Motor neuron (in vitro differentiated cells): ENCODE measurements around the gene CCDC175. TPM values are rescaled to one million over a fixed set of nuclear protein-coding genes. Genes with fewer than 3 reads are reported as not detected.

Source experiments
- ATAC-seq, 8 experiments: fragments of 200-7000 bp; cut with Tn5 transposase; replicated peaks in 6 of 8; 2 replicates each; pipeline ENCODE4 v1.8.0; 2021; ENCODE audit warnings: mild to moderate bottlenecking in 8 of 8, moderate library complexity in 8 of 8
- H3K27ac ChIP-seq, 2 donors: fragments of 250-450 bp; sonication (Bioruptor Pico); 2 replicates each; pipeline ENCODE4 v1.9.0; 2021; ENCODE audit warnings: antibody characterized with exemption in 2 of 2, mild to moderate bottlenecking in 2 of 2, moderate library complexity in 1 of 2
- H3K4me1 ChIP-seq, 2 donors: fragments of 250-450 bp; sonication (Bioruptor Pico); replicated peaks in 1 of 2; 2 replicates each; pipeline ENCODE4 v1.6.1; 2021; ENCODE audit warnings: antibody characterized with exemption in 2 of 2, mild to moderate bottlenecking in 2 of 2, moderate library complexity in 1 of 2
- H3K4me3 ChIP-seq, 5 donors: fragments of 250-450 bp; sonication (Bioruptor Pico); 2 replicates each; pipeline ENCODE4 v1.9.0; 2021; ENCODE audit warnings: antibody characterized with exemption in 5 of 5, mild to moderate bottlenecking in 5 of 5, moderate library complexity in 4 of 5
- WGBS, 10 experiments: fragments of 450-650 bp; shearing (Covaris generic); methylation state at CpG; one replicate each; pipeline ENCODE4 v1.0.0; 2022; 5-methylcytosine and 5-hydroxymethylcytosine counted together
- in situ Hi-C, 9 experiments: fragments of 400-800 bp; cut with MboI; loops; one replicate each; pipeline ENCODE4 v1.15.0; 2021; ENCODE audit warnings: low sequenced_read_pairs in 9 of 9, low pct_unique_long_range_greater_than_20kb in 2 of 9; ENCODE audit not compliant: unreplicated experiment in 9 of 9
- total RNA-seq, 8 experiments: library from RNA; unstranded; fragments of 300-600 nt; gene quantifications; 2 replicates each; pipeline versions ENCODE4 v1.2.3 to v1.2.4, GENCODE V29; 2022

The CCDC175 gene
- total RNA-seq, 8 experiments from 2014 or later: 0.11 to 1.3 (median 0.14) TPM; not detected in 5

DNA sequence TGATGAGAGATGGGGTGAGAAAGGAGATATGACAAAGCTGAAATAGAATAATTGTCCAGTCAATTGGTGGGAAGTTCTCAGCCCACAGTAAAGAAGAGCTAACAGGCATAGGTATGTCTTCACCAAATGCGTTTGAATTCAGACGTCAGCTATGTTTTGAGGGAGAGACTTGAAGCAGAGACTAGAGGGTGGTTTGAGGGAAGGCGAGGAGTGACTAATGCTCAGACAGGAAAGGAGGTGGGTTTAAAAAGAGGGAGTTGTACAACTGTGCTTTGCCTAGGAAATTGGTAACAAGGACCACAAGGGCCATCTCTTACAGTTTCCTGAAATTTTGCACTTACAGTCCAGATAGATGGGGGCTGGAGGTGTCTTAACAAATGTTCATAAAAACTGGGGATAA, 85.9 kb downstream of the CCDC175 start:
- Histone ChIP-seq H3K4me1 (peaks cover 0 to 1% of the 10 kb centered on the region in 2 donors), H3K27ac (no peak overlapping the region), H3K4me3 (no peak overlapping the region)
- 95 to 100% (median 96%) methylated on average over 2 to 3 of the region's 3 CpGs; no CpG with 5 or more reads in 2 of the 10 experiments for WGBS, 10 experiments
- in situ Hi-C loops: no loop called here
- ATAC-seq: no peak

DNA sequence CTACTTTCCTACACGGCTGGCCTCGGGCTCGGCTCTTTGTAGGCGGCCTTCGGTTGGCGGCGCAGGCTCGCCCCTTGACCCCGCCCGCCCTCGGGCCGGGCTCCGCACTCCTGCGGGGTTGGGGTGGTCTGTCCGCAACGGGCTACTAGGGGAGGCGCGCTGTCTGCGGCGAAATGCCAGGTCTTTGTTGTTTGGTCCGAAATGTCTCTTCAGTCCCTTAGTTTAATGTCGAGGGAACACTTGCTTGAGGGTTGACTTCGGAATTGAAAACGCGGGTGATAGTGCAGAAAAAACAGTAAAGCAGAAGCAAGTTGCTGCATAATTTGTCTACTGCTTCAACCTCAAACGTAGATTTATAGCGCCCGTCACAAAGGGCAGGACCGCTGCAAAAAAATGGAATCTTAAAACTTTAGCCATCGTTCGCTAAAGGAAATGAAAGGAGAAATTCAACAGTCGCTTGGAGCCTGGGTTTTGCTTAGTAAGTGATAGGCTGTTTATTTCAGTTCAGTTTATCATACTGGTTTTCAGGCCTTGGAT, 91.9 kb downstream of the CCDC175 start:
- in situ Hi-C loops: no loop called here
- H3K27ac ChIP-seq: peak overlapping the region; percentile 65 to 96
- ATAC-seq: peak; percentile 29 to 53 (median 47)
- WGBS, 10 experiments: 0 to 3% (median 0%) methylated on average over 1 to 15 of the region's 32 CpGs
- H3K4me3 ChIP-seq: peak overlapping the region; percentile 61 to 89 (median 80)
- peaks cover 10 to 12% of the 10 kb centered on the region in 2 donors for H3K4me1 ChIP-seq

DNA sequence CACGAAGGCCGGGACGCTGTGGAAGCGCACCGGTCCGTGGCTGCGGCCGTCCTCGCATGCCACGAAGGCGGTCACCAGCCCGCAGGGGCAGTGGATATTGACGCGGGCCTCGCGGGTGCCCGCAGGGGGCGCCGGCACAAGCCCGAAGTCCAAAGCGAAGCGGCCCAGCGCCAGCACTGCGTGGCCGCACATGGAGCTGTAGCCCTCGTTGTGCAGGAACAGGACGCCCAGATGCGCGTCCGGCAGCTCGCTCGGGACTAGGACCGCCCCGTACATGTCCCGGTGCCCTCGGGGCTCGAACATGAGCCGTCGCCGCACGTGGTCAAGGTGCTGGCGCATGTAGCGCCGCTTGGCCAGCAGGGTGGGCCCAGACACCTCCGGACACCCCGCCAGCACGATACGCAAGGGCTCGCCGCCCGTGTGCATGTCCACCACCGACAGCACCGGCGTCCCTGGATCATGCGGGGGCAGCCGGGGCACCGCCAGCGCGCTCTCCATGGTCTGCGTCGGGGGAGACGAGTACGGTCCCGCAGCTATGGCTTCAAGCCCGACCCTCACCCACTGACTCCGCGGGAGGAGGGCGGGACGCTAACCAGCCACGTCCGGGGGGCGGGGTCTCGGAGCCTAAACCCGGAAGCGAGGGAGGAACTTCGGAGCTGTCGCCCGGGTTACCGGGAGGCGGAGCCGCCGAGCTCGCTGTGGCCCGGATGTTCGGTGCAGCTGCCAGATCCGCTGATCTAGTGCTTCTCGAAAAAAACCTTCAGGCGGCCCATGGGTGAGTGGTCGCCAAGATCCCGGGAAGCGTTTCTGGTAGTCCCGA, 92.6 kb downstream of the CCDC175 start, which contains the start of the genes JKAMP and L3HYPDH:
Gene JKAMP, plus strand, starts transcription at position 699 of the 820 bp plus-strand sequence. Its CDS starts 73 bp downstream, at position 772.
Gene L3HYPDH, minus strand, starts transcription at position 590 of the 820 bp plus-strand sequence. Its CDS starts 92 bp downstream, at position 498.
- in situ Hi-C loops: no loop called here
- 0 to 7% (median 1%) methylated on average over 3 to 20 of the region's 92 CpGs; no CpG with 5 or more reads in 6 of the 10 experiments for WGBS, 10 experiments

DNA sequence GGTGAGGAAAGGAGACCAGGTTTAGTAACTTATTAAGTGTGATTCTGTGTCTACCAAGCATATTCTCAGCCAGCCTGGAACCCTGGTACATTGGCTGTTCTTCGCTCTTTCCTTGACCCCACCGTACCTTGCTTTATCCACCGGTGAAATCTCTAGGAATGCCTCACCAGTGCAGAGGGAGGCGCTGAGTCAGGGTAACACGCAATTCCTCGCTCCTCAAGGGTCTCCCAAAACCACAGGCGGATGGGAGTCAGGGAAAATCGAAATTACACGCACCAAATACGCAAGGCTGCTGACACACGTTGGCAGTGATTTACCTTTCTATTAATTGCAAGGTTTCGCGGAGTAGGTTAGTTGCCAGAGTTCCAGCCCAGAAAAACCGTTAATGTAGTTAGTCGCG, 93.2 kb downstream of the CCDC175 start:
- ATAC-seq: peak in 5 of 8 experiments; percentile 0 to 21 (median 3)
- in situ Hi-C loops: no loop called here
- Histone ChIP-seq H3K27ac (peak overlapping the region; percentile 84 to 96), H3K4me3 (peak overlapping the region; percentile 61 to 89 (median 80)), H3K4me1 (peaks cover 10 to 12% of the 10 kb centered on the region in 2 donors)
- WGBS, 10 experiments: 0 to 1% (median 0%) methylated on average over 4 to 14 of the region's 16 CpGs; no CpG with 5 or more reads in 2 of the 10 experiments

More for the DNA sequence above, 92.6 kb downstream of the CCDC175 start, which contains the start of the genes JKAMP and L3HYPDH:
- H3K4me3 ChIP-seq: peak within 1 kb of the TSS; percentile 61 to 89 (median 80)
- ATAC-seq: peak; percentile 76 to 94 (median 92)
- H3K27ac ChIP-seq: peak within 1 kb of the TSS; percentile 84 to 96
- H3K4me1 ChIP-seq: peaks cover 10 to 12% of the 10 kb centered on the region in 2 donors

DNA sequence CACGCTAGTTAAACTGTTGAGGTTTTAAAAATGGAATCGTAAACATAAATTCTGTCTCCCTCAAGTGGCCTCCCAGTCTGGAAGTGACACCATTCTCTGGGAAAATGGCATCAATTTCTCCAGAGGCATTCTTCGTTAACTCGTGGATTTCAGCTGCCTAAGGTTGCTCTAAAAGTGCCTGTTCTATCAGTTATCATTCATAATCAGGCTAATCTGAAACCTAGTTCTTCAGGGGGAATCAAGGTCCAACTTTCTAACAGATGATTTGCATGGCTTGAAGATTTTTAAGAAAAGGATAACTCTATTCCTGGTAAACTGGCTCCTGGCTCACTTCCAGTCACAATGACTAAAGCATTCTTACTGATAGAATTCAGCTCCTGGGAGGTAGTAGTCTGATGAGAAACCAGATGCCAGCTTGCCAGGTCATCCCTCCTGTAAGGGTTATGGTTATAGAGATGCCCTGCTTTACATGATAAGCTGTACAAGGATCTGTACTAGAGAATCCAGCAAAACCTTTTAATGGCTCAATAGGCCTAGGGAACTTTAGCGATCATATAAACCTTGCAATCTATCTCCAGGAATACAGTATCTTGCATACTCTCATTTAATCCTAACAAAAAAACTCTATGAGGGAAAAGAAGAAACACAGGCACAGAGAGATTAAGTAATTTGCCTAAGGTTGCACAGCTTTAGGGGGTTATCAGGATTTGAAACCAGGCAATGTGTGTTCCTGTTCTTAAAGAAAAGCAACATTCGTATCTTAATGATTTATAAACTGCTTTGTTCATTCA, 93.9 kb downstream of the CCDC175 start:
- peak overlapping the region; percentile 61 to 89 (median 80) for H3K4me3 ChIP-seq
- ATAC-seq: peak in 3 of 8 experiments; percentile 1 to 3 (median 2)
- WGBS, 10 experiments: 0 to 100% (median 47%) methylated on average over 1 to 5 of the region's 6 CpGs; no CpG with 5 or more reads in 2 of the 10 experiments
- H3K27ac ChIP-seq: no peak overlapping the region
- in situ Hi-C loops: no loop called here
- H3K4me1 ChIP-seq: peaks cover 10 to 12% of the 10 kb centered on the region in 2 donors

DNA sequence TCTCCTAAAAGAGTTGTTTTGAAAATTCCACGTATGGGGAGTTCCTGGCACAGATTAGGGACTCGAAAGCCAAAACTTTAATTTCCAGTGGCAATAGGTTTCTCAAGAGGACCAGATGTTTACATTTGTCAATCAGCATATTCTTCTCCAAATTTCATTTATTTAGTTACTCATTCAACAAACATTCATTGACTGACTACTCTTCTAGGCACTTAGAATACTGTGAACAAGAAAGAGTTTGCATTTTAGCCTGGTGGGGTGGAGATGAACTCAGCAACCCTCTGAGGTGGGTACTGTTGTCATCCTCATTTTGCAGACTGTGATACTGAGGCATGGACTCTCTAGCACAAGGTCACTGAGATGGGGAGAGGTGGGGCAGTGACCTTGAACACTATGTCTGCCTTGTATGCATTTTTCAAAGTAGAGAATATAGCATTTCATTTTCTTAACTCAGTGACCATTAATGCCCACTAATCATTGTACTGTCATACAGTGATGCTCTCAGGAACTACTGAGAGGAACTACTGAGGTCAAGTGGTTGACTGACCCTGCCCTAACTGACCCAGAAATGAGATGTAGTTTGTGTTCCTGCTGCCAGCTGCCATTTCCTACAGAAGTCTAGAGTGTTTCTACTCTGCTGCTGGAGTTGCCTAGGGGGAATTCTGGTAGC, 94.6 kb downstream of the CCDC175 start:
- H3K4me1 ChIP-seq: peaks cover 10 to 12% of the 10 kb centered on the region in 2 donors
- no peak overlapping the region for H3K27ac ChIP-seq
- peak overlapping the region in 3 of 5 donors; percentile 71 to 89 (median 80) for H3K4me3 ChIP-seq
- in situ Hi-C loops: no loop called here
- WGBS, 10 experiments: 0 to 94% (median 40%) methylated on average over 1 to 2 of the region's 2 CpGs; no CpG with 5 or more reads in 3 of the 10 experiments
- no peak for ATAC-seq

DNA sequence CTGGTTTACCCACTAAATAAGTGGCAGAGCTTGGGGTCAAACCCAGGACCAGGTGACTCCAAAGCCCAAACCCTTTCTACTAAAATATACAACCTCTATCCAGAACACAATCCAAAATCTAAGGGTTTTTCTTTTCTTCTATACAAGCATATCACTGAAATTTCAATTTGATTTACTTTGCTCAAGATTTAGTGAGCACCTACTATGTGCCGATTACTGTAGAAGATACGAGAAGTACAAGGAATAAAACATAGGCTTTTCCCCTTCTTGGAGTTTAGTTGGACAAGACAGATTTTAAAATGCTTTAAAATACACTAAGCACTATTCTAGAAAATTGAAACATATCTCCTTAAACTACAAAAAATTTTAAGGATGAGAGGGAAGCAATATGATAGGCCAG, 95.2 kb downstream of the CCDC175 start:
- WGBS, 10 experiments: 80 to 100% (median 100%) methylated on average over 1 to 2 of the region's 2 CpGs; no CpG with 5 or more reads in 1 of the 10 experiments
- no peak for ATAC-seq
- peak overlapping the region in 1 of 5 donors; percentile 89 for H3K4me3 ChIP-seq
- H3K27ac ChIP-seq: no peak overlapping the region
- H3K4me1 ChIP-seq: peaks cover 10 to 12% of the 10 kb centered on the region in 2 donors
- in situ Hi-C loops: no loop called here

DNA sequence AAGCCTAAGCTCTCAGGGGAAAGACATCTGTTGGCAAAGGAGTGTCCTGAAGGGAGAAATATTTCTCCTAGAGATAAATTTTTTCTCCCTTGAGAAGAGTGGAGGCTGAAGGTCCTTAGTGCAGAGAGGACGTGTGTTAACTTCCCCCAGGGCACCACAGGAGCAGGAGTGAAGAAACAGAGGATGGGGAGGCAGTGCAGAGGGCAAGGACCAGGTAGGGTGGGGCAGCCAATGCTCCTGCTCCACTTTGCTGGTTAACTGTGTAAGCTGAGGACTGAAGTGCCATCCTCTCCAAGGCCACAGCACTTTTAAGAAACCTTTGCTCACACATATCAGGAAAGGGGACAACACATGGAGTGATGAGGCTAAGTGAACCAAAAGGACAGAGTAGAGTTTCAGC, 96.4 kb downstream of the CCDC175 start:
- in situ Hi-C loops: no loop called here
- no peak for ATAC-seq
- Histone ChIP-seq H3K4me1 (peaks cover 6 to 7% of the 10 kb centered on the region in 2 donors), H3K4me3 (no peak overlapping the region), H3K27ac (no peak overlapping the region)
- 40 to 80% methylated on average over 1 of the region's 1 CpG; no CpG with 5 or more reads in 8 of the 10 experiments for WGBS, 10 experiments

DNA sequence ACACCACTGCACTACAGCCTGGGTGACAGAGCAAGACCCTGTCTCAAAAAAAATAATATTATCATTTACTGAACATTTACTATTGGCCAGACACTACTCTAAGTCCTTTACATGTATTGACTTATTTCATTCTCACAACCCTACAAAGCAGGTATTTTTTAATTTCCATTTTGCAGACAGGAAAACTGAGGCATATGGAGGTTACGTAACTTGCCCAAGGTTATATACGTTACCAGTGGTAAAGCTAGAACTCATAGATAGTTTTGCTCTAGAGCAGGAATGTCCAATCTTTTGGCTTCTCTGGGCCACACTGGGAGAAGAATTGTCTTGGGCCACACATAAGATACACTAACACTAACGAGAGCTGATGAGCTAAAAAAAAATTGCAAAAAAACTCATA, 98.1 kb downstream of the CCDC175 start:
- 73 to 100% (median 94%) methylated on average over 2 to 3 of the region's 3 CpGs; no CpG with 5 or more reads in 1 of the 10 experiments for WGBS, 10 experiments
- Histone ChIP-seq H3K4me3 (no peak overlapping the region), H3K27ac (no peak overlapping the region), H3K4me1 (peaks cover 6 to 7% of the 10 kb centered on the region in 2 donors)
- no peak for ATAC-seq
- in situ Hi-C loops: no loop called here

DNA sequence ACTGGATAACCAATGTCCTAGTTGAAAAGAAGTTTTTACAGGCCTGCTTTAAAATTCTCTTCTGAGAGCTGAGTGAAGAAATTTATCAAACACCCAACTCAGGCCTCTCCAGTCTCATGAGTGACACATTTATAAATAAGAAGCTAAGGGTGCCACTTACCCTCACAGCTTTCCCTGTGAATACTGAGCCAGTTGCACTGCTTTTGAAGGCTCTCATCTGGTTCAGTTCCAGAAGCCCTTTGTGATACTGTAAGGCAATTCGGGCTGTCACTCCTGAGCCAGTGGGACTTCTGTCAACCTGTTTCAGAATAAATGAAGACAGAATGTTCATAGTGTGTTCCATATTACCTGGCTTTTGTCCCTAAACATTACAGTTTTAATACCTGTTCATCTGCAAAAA, 100.9 kb downstream of the CCDC175 start:
- no peak for ATAC-seq
- Histone ChIP-seq H3K4me3 (no peak overlapping the region), H3K4me1 (no peaks in the 10 kb centered on the region), H3K27ac (no peak overlapping the region)
- WGBS, 10 experiments: 80 to 100% (median 100%) methylated on average over 1 of the region's 1 CpG; no CpG with 5 or more reads in 4 of the 10 experiments
- in situ Hi-C loops: no loop called here

DNA sequence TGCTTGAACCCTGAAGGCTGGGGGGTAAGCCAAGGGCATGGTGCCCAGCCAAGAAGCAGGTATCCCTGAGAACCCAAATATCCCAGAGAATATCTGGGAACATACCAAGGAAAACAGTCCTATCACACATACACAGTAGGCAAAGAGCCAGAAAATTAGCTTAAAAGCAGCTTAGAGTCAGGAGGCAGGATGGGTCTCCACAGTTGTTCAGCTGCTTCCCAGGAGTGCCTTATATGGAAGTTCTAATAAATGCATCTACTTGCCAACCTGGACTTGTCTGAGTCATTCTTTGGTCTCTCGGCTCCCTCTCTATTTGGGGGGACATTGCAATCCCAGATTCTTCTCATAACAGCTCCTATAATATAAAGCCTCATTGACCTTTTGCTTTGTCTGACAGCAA, 102.4 kb downstream of the CCDC175 start:
- WGBS, 10 experiments: 0 to 100% (median 91%) methylated on average over 1 of the region's 1 CpG; no CpG with 5 or more reads in 5 of the 10 experiments
- ATAC-seq: no peak
- Histone ChIP-seq H3K27ac (no peak overlapping the region), H3K4me3 (no peak overlapping the region), H3K4me1 (no peaks in the 10 kb centered on the region)
- in situ Hi-C loops: loop anchor here in 1 of 9 experiments (25.0 kb wide), 1 partner anchor 337 kb away; no protein-coding TSS in a partner anchor
